ENCODE data around the gene CNN2.

Gene CNN2

DNA sequence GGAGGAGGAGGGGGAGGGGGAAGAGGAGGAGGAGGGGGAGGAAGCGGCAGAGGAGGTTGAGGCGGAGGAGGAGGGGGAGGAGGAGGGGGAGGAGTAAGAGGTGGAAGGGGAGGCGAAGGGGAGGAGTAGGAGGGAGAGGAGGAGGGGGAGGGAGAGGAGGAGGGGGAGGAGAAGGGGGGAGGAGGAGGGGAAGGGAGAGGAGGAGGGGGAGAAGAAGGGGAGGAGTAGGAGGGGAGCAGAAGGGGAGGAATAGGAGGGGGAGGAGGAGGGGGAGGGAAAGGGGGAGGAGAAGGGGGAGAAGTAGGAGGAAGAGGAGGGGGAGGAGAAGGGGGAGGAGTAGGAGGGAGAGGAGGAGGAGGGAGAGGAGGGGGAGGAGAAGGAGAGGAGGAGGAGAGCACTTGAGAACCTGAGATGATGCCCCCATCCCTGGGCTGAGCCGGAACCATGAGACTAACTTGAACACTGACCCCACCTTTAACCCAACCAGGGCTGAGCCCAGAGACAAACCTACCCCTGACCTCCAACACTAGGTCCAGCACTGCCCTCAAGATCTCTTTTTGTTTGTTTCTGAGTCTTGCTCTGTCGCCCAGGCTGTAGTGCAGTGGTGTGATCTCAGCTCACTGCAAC, 26.1 kb downstream of the CNN2 start:
- DNase-seq: no peak

- DNase-seq: no peak
These were observed 27.0 kb downstream of the CNN2 start for GRCh38 chr19:1053176-1054101.

GRCh38 chr19:1054102-1055027, 28.0 kb downstream of the CNN2 start:
- no peak for DNase-seq

GRCh38 chr19:1055028-1055425, 28.6 kb downstream of the CNN2 start:
- DNase-seq: no peak

GRCh38 chr19:1055886-1056620, 29.6 kb downstream of the CNN2 start:
- DNase-seq: no peak

DNA sequence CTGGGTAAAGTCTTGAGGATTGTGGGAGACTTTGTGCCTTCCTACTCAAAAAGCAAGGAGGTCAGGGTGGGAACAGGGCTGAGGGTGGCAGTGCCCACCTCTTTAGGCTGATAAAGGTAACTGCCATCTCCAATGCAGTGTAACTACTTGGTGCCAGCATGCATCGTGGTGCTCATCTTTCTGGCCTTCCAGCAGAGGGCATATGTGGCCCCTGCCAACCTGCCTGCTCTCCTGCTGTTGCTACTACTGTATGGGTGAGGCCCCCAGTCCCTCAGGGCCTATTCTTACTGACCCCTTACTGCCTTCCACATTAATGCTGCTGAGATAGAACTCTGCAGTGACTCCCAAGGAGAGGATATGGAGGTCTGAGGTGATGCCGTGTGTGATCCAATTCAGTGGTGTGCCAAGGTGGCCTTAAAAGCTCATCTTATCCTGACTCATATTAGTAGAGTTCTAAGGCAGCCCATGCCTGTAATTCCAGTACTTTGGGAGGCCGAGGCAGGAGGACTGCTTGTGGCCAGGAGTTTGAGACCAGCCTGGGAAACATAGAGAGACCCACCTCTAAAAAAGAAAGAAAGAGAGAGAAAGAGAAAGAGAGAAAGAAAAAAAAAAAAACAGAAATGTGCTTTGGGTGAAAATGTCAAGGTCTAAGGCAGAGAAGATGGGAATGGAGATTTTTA, 30.9 kb downstream of the CNN2 start:
- DNase-seq: peak in 1 of 2 experiments; percentile 18

DNA sequence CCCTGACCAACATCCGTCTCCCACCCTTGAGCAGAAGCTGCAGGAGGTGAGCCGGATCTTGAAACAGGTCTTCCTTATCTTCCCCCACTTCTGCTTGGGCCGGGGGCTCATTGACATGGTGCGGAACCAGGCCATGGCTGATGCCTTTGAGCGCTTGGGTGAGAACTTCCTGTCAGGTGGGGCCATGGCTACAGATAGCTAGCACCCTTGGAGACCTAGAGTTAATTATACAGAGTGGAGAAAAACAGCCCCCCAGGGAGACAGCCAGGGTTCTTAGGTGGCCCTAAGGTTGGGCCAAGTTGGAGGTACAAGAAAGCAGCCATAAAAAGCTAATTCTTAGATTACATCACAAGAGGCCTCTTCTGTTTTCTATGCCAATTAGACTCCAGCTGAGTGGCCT, 31.7 kb downstream of the CNN2 start:
- no peak for DNase-seq

GRCh38 chr19:1060689-1061088, 34.3 kb downstream of the CNN2 start:
- DNase-seq: no peak

GRCh38 chr19:1061987-1062386, 35.6 kb downstream of the CNN2 start:
- DNase-seq: no peak

DNA sequence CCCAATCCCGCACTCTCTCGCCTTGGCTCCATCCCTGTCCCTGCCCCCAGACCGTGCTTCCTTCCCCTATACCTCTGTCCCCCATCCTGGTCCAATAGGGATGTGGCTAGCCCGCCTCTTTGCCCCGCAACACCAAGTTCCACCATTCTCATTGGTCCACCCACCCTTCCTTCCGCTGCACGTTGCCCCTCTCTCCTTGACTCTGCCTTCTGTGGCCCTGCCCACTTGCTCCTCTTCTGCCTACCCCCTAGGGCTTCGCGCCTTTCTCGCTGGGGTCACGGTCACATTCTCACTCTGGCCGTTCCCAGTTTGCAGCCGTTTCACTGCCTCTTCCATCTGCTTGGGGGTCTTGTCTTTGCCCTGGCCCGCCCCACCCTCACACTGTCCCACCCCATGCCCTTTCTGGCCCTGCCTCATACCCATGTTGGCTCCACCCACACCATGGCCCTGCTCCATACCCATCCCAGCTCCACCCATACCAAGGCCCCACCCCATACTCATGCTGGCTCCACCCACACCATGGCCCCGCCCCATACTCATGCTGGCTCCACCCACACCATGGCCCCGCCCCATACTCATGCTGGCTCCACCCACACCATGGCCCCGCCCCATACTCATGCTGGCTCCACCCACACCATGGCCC, 36.1 kb downstream of the CNN2 start:
- no peak for DNase-seq

- no peak for DNase-seq
These were observed 36.9 kb downstream of the CNN2 start for GRCh38 chr19:1063030-1063908.

DNA sequence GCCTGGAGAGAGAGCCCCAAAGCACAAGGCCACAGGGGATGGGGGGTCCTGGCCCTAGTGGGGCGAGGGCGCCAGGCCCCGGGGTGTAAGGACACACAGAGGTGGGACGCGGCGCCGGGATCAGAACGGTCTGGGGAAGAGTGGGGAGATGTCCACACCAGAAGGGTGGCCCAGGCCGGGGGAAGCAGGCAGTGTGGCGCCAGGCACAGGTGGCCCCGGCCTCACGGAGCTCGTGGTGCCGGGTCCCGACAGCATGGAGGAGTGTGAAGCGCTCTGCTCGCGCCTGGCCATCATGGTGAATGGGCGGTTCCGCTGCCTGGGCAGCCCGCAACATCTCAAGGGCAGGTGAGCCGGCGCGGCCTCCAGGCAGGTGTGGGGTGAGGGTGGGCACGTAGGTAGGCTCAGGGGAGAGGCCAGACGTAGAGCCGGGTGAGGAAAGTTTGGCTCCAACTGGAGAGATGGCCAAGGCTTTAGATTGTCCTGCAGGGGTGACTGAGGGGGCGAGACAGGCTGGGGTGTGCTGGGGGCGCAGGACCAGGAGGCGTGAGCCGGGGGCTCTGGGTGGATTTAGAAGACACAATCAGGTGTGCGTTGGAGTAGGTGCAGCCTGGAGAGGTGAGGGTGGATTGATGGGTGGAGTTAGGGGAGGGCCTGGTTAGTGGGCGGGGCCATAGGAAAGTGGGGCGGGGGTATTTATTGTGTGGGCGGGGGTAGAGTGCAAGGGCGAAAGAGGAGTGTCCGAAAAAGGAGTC, 37.7 kb downstream of the CNN2 start:
- DNase-seq: no peak

DNA sequence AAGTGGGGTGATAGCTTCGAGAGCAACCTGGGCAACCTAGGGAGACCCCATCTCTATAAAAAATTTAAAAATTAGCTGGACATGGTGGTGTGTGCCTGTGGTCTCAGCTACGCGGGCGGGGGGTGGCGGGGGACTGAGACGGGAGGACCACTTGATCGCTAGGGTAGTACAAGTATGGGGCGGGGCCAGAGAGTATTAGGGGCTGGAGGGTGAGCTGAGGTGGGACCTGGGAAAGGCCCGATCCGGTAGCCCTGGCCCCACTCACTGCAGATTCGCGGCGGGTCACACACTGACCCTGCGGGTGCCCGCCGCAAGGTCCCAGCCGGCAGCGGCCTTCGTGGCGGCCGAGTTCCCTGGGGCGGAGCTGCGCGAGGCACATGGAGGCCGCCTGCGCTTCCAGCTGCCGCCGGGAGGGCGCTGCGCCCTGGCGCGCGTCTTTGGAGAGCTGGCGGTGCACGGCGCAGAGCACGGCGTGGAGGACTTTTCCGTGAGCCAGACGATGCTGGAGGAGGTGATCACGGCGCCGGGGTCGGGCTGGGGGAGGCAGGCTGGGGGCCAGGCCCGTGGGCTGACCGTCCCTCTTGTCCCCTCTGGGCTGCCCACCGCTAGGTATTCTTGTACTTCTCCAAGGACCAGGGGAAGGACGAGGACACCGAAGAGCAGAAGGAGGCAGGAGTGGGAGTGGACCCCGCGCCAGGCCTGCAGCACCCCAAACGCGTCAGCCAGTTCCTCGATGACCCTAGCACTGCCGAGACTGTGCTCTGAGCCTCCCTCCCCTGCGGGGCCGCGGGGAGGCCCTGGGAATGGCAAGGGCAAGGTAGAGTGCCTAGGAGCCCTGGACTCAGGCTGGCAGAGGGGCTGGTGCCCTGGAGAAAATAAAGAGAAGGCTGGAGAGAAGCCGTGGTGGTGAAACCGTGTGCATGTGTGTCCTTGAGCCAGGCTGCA, 38.5 kb downstream of the CNN2 start:
- no peak for DNase-seq

GRCh38 chr19:1065606-1066109, 39.2 kb downstream of the CNN2 start:
- no peak for DNase-seq

DNA sequence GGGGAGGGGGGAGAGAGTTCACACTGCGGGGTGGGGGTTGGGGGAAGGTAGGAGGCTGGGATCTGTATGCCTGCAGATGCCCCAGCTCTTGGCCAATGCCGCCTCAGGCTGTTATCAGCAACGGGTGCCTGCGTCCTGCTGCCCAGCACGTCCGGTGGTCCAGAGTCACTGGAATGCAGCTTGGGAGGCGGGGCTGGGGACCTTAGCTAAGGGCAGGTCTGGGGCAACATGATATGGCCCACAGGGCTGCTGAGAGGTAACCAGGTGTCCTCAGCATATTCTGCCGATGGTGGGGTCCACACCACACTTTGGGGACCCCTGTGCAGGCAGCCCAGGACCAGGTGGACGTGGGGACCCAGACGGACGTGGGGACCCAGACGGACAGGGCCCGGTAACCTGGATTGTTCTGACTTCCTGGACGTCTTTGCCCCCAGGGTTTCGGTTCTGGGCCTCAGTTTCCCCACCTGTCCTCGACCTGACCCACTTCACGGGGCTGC, 39.9 kb downstream of the CNN2 start:
- no peak for DNase-seq

DNA sequence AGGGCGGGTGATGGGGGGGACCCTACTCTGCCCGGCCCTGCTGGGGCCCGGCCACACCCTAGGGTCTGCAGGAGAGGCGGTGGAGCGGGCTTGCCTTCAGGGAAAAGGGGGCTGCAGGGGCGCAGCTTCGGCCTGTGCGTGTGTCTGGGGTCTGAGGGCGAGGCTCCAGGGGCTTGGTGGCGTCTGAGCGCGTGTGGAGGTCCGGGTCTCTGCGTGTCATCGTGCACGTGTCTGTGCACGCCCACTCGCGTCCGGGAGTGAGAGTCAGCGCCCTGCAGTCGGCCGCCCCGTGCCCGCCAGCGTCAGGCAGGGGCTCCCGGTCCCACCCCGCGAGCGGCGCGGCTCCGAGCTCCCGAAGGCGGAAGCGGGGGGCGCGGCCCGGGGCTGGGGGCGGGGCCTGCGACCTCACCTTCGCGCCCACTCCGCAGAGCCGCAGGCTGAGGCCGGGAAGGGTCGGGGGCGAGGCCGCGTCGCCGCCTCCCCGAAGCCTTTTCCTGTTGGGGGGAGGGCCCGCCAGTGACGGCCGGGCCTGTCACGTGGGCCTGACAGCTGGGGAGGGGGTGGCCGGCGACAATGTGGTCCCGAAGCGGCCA, 40.4 kb downstream of the CNN2 start, which contains the start of gene ARHGAP45:
Gene ARHGAP45 (plus strand): TSS at position 420 of the 593 bp plus-strand sequence. CDS start 239 bp downstream, outside the sequence.
- DNase-seq: no peak

DNA sequence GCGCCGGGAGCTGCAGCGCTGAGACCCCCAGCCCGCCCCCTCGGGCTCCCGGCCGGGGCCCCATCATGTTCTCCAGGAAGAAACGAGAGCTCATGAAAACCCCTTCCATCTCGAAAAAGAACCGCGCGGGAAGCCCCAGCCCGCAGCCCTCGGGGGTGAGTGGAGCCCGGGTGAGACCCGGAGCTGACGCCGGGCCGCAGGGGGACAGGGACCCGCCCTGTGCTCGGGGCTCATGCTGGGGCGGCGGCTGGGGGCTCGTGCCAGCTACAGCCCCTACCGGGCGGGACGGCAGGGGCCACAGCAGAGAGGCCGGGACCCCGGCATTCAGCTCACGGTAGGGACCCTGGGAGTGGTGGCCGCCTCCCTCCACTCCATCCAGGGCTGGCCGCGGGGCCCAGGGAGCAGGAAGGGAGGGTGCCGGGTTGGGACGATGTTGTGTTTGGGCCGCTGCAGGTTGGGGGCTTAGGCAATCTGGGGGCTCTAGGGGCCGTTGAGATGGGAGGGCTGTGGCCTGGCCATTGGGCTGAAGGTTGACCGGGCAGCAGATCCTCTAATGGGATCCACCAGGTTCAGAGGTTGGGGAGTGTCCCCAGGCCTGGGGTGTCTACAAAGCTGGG, 41.0 kb downstream of the CNN2 start:
- no peak for DNase-seq
